ENCODE measurements around the gene EPHB6.

EPHB6 gene

DNA sequence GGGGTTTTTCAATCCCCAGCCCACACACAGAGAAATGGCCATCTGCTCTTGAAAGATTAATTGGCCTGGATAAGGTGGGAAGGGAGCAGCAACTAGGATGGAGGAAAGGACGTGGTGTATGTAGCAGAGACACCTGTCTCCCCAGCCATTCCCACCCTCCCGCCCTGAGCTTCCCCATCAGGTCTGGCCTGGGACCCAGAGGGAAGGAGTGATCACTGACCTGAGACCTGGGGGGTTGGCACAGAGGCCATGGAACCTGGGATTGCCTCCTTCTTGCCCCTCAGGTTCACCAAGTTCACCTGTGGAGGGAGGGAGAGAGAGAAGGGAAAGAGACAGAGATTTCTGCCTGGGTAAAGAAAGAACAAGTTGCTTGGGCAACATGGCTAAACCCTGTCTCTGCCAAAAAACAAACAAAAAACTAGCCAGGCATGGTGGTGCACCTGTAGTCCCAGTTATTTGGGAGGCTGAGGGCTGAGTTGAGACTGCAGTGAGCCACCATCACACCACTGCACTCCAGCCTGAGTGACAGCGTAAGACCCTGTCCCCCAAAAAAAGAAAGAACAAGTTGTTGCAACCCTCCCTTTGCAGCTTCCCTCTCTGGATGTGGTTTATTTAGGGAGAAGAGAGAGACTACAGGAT, 42.0 kb downstream of the EPHB6 start:
- DNase-seq (ENCODE audit: low spot score in 2 of 2): no peak

GRCh38 chr7:142897691-142898090, 42.8 kb downstream of the EPHB6 start:
- peaks cover 3% of the 10 kb centered on the region for H3K4me1 Mint-ChIP-seq
- H3K4me3 Mint-ChIP-seq: no peak overlapping the region
- no peaks in the 10 kb centered on the region for H3K9me3 Mint-ChIP-seq
- H3K27me3 Mint-ChIP-seq: peaks cover 23% of the 10 kb centered on the region
- no peak overlapping the region for H3K27ac Mint-ChIP-seq
- DNase-seq (ENCODE audit: low spot score in 2 of 2) (no peak), ATAC-seq (ENCODE audit: low read depth) (no peak)
- H3K36me3 Mint-ChIP-seq: no peaks in the 10 kb centered on the region

More for the DNA sequence above, 42.0 kb downstream of the EPHB6 start:
- no peak overlapping the region for H3K27ac Mint-ChIP-seq
- H3K27me3 Mint-ChIP-seq: peaks cover 24% of the 10 kb centered on the region
- H3K9me3 Mint-ChIP-seq: no peaks in the 10 kb centered on the region
- peaks cover 3% of the 10 kb centered on the region for H3K4me1 Mint-ChIP-seq
- no peak overlapping the region for H3K4me3 Mint-ChIP-seq
- no peaks in the 10 kb centered on the region for H3K36me3 Mint-ChIP-seq
- ATAC-seq (ENCODE audit: low read depth): no peak

GRCh38 chr7:142898377-142899170, 43.7 kb downstream of the EPHB6 start:
- Mint-ChIP-seq H3K27ac (no peak overlapping the region), H3K9me3 (peaks cover 2% of the 10 kb centered on the region), H3K27me3 (peaks cover 23% of the 10 kb centered on the region), H3K4me1 (peaks cover 3% of the 10 kb centered on the region), H3K36me3 (peaks cover 2% of the 10 kb centered on the region), H3K4me3 (no peak overlapping the region)
- ATAC-seq (ENCODE audit: low read depth): no peak
- no peak for DNase-seq (ENCODE audit: low spot score in 2 of 2)

GRCh38 chr7:142899661-142900060, 44.8 kb downstream of the EPHB6 start:
- Mint-ChIP-seq H3K27me3 (peaks cover 20% of the 10 kb centered on the region), H3K4me1 (peaks cover 3% of the 10 kb centered on the region), H3K4me3 (no peak overlapping the region), H3K9me3 (peaks cover 2% of the 10 kb centered on the region), H3K27ac (no peak overlapping the region), H3K36me3 (peaks cover 2% of the 10 kb centered on the region)
- DNase-seq (ENCODE audit: low spot score in 2 of 2) (no peak), ATAC-seq (ENCODE audit: low read depth) (no peak)

GRCh38 chr7:142901426-142902259, 46.8 kb downstream of the EPHB6 start:
- H3K4me1 Mint-ChIP-seq: peaks cover 3% of the 10 kb centered on the region
- peaks cover 2% of the 10 kb centered on the region for H3K36me3 Mint-ChIP-seq
- ATAC-seq (ENCODE audit: low read depth) (no peak), DNase-seq (ENCODE audit: low spot score in 2 of 2) (no peak)
- peaks cover 14% of the 10 kb centered on the region for H3K27me3 Mint-ChIP-seq
- no peak overlapping the region for H3K27ac Mint-ChIP-seq
- H3K4me3 Mint-ChIP-seq: no peak overlapping the region
- peaks cover 4% of the 10 kb centered on the region for H3K9me3 Mint-ChIP-seq

DNA sequence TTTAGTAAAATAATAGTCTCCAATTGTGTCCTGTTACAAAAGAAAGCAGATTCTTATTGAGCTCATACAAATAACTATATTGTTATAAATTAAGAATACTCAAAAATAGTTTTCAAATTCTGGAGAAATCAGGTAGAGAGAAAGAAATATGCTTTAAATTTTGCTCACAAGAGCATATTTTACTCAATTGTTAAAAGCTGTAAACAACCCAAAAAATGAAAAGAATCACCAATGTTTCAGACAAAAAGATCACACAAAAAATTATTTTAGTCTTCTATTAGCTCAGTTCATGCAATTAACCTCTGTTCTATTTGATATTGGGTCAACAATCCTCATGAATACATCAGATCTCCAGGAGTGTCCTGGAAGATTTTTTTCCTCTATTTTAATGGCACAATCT, 49.3 kb downstream of the EPHB6 start:
- Mint-ChIP-seq H3K27me3 (peaks cover 10% of the 10 kb centered on the region), H3K4me1 (peaks cover 3% of the 10 kb centered on the region), H3K27ac (no peak overlapping the region), H3K4me3 (no peak overlapping the region), H3K9me3 (peaks cover 4% of the 10 kb centered on the region), H3K36me3 (peaks cover 2% of the 10 kb centered on the region)
- no peak for ATAC-seq (ENCODE audit: low read depth)
- no peak for DNase-seq (ENCODE audit: low spot score in 2 of 2)

GRCh38 chr7:142905759-142906158, 50.9 kb downstream of the EPHB6 start:
- Mint-ChIP-seq H3K4me3 (no peak overlapping the region), H3K27ac (no peak overlapping the region), H3K27me3 (peaks cover 7% of the 10 kb centered on the region), H3K9me3 (peaks cover 4% of the 10 kb centered on the region), H3K4me1 (no peaks in the 10 kb centered on the region), H3K36me3 (peaks cover 2% of the 10 kb centered on the region)
- no peak for ATAC-seq (ENCODE audit: low read depth)
- DNase-seq (ENCODE audit: low spot score in 2 of 2): no peak

DNA sequence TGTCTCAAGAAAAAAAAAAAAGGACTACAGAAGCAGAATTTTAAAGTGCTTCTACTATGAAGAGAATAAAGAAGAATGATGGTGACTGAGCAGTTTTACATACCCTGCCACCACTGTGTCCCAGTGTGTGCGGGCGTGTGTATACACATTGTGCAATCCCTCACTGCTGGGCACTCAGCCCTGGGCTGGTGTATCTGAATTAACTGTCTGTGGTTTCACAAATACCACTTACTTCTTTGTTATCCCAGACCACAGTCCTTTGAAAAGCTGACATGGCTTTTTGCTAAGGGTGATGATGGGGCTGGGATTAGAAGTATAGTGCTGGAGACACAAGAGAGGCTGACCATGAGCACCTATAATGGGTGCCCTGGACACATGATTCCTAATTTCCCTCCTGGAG, 51.8 kb downstream of the EPHB6 start:
- no peak for ATAC-seq (ENCODE audit: low read depth)
- Mint-ChIP-seq H3K4me1 (no peaks in the 10 kb centered on the region), H3K27ac (no peak overlapping the region), H3K9me3 (peaks cover 4% of the 10 kb centered on the region), H3K36me3 (peaks cover 2% of the 10 kb centered on the region), H3K27me3 (peaks cover 11% of the 10 kb centered on the region), H3K4me3 (no peak overlapping the region)
- no peak for DNase-seq (ENCODE audit: low spot score in 2 of 2)

DNA sequence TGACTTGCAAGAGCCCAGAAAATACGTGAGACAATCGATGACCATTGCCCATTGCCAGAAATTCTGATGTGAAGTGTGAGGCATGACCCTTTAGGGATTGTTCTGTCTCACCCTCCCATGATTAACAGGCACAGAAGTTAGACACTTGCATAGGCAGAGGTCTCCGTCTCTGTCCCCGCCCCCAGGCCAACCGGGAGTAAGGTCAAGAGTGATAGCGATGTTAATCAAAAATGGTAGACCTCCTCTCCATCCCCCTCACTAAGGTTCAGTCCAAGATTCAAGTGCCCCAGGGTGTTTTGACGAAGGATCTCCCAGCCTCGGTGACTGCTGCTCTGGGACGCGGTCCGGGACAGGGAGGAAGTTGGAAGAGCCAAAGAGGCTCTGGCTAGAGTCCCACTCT, 53.4 kb downstream of the EPHB6 start:
- DNase-seq (ENCODE audit: low spot score in 2 of 2) (no peak), ATAC-seq (ENCODE audit: low read depth) (no peak)
- no peak overlapping the region for H3K27ac Mint-ChIP-seq
- H3K4me1 Mint-ChIP-seq: no peaks in the 10 kb centered on the region
- no peaks in the 10 kb centered on the region for H3K36me3 Mint-ChIP-seq
- H3K9me3 Mint-ChIP-seq: peaks cover 3% of the 10 kb centered on the region
- no peak overlapping the region for H3K4me3 Mint-ChIP-seq
- peaks cover 11% of the 10 kb centered on the region for H3K27me3 Mint-ChIP-seq

DNA sequence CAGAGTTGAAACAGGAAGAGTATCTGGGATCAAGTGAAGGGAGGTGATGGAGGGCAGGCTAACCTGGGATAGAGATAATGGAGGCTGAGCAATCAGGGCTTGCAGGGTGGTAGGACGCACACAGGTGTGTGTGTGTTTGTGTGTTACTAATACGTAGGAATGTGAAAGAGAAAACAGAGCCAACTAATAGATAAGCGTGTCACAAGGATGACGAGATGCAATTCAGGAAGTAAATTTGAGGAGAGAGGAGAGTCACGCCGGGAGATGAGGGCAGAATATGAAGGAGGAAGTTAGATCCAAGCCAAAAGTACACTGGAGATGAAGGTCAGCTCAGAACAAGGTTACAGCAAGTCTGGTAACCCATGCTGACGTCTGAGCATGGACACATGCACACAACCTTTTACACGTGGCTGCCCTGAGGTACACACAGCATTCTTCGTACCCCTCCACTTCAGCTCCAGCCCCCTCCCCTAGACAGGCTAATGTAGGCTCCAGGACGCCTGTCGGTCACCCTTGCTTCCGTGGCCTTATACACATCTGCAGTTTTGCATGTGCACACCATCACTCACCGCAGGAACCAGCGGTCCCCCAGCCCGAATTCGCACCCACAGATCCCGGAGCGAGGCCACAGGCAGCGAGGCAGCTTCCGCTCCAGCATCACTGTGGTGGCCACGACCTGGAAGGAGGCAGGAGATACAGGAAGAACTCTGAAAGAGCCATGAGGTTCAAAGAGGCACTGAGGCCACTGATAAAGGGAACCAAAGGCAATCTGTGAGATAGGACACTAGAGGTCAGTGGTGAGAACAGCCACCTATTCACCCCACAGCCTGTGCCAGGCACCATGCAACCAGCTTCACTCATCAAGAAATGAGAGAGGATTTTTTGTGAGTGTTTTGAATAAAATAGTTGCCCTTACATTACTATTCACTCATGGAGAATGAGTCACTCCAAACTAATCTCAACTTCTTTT, 54.3 kb downstream of the EPHB6 start:
- Mint-ChIP-seq H3K27me3 (peaks cover 13% of the 10 kb centered on the region), H3K4me1 (no peaks in the 10 kb centered on the region), H3K27ac (no peak overlapping the region), H3K9me3 (peaks cover 3% of the 10 kb centered on the region), H3K4me3 (no peak overlapping the region), H3K36me3 (no peaks in the 10 kb centered on the region)
- ATAC-seq (ENCODE audit: low read depth) (peak; percentile 76), DNase-seq (ENCODE audit: low spot score in 2 of 2) (peak in 1 of 2 donors; percentile 9)

DNA sequence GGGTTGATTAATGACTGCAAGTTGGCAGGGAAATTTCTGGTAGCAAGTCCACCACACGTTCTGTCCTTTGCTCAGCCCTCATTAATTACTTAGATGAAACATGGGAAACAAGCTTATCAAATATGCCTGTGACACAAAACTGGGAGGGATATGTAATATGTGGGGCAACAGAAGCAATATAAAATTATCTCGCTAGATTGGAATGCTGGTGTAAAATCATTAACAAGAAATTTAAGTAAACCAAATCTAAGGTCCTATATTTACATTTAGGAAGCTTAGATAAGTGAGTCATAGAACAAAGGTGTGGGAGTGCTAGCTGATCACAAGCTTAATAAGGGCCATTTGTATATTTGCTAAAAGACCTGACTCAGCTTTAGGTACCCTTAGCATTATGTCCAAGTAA, 55.2 kb downstream of the EPHB6 start:
- DNase-seq (ENCODE audit: low spot score in 2 of 2) (no peak), ATAC-seq (ENCODE audit: low read depth) (no peak)
- Mint-ChIP-seq H3K9me3 (peaks cover 3% of the 10 kb centered on the region), H3K4me3 (no peak overlapping the region), H3K27ac (no peak overlapping the region), H3K36me3 (no peaks in the 10 kb centered on the region), H3K27me3 (peaks cover 13% of the 10 kb centered on the region), H3K4me1 (no peaks in the 10 kb centered on the region)

DNA sequence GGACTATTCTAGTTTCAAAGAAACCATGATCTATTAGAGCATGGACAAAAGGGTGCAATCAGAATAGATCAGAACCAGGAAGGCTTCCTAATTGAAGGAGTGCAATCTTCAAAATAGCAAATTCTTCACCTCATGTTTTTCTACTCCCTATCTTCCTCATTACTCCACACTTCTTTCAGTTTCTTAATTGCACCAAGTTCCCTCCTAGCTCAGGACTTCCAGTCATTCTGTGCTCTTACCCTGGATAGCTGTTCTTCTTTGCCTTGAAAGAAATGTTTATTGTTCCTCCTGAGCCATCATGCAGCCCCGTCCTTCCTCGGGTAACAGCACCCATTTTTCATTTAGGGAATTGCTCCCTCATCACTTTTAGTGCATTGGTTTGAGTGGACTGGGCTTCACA, 55.6 kb downstream of the EPHB6 start:
- Mint-ChIP-seq H3K27ac (no peak overlapping the region), H3K9me3 (peaks cover 3% of the 10 kb centered on the region), H3K4me3 (no peak overlapping the region), H3K27me3 (peaks cover 13% of the 10 kb centered on the region), H3K4me1 (no peaks in the 10 kb centered on the region), H3K36me3 (no peaks in the 10 kb centered on the region)
- ATAC-seq (ENCODE audit: low read depth) (no peak), DNase-seq (ENCODE audit: low spot score in 2 of 2) (no peak)

- no peak overlapping the region for H3K4me3 Mint-ChIP-seq
- no peaks in the 10 kb centered on the region for H3K36me3 Mint-ChIP-seq
- DNase-seq (ENCODE audit: low spot score in 2 of 2) (no peak), ATAC-seq (ENCODE audit: low read depth) (no peak)
- H3K4me1 Mint-ChIP-seq: no peaks in the 10 kb centered on the region
- no peaks in the 10 kb centered on the region for H3K9me3 Mint-ChIP-seq
- peaks cover 13% of the 10 kb centered on the region for H3K27me3 Mint-ChIP-seq
- H3K27ac Mint-ChIP-seq: no peak overlapping the region
Measured at GRCh38 chr7:142913051-142913450, 58.2 kb downstream of the EPHB6 start.
